ENCODE results near the gene ZNF148. TPM values are rescaled to one million over a fixed set of nuclear protein-coding genes. Genes with fewer than 3 reads are reported as not detected.

The ZNF148 gene
- total RNA-seq, 1 experiment from 2014 or later, result 24.8 TPM

- Mint-ChIP-seq H3K27ac (peak overlapping the region in 1 of 3 experiments; percentile 84; a peak in 2 of 7 replicates), H3K4me1 (peaks cover 64 to 65% of the 10 kb centered on the region in 2 experiments), H3K27me3 (ENCODE audit: low read depth) (no peaks in the 10 kb centered on the region), H3K36me3 (ENCODE audit: insufficient read depth in 1 of 3, low read depth in 3 of 3) (peaks cover 14 to 18% (median 17%) of the 10 kb centered on the region in 3 experiments), H3K4me3 (no peak overlapping the region), H3K9me3 (peaks cover 0 to 3% of the 10 kb centered on the region in 2 experiments; a peak in 2 of 5 replicates)
- H3K4me2 ChIP-seq (ENCODE audit: insufficient read depth, insufficient read length, low read length), result no peak overlapping the region
- no peak overlapping the region for H3K23ac ChIP-seq (ENCODE audit: insufficient read length, low read depth, low read length)
- no peak overlapping the region for H2BK120ac ChIP-seq (ENCODE audit: low read depth, low read length, poor library complexity, severe bottlenecking)
- no peaks in the 10 kb centered on the region for H4K20me1 ChIP-seq (ENCODE audit: control insufficient read depth, insufficient read depth, insufficient read length)
- H3K9ac ChIP-seq (ENCODE audit: extremely low read depth, insufficient read length, low read length), result no peak overlapping the region
- no peak overlapping the region for H2BK15ac ChIP-seq (ENCODE audit: low read depth, low read length)
- H3K27ac ChIP-seq (ENCODE audit: insufficient read length, low read depth, low read length), result no peak overlapping the region
- no peak for DNase-seq
- no peaks in the 10 kb centered on the region for H3K9me3 ChIP-seq (ENCODE audit: control insufficient read depth, low read depth, low read length)
- peaks cover 15% of the 10 kb centered on the region for H3K4me1 ChIP-seq (ENCODE audit: insufficient read depth, low read length)
- no peak overlapping the region for H4K8ac ChIP-seq (replicated peaks; ENCODE audit: insufficient read length, low read depth, low read length)
- no peak overlapping the region for H2AFZ ChIP-seq (ENCODE audit: low read length)
- no peak for TF ChIP-seq CTCF (conservative IDR thresholded peaks at IDR 0.05)
- no CpG with 5 or more reads among the region's 7 CpGs for WGBS (ENCODE audit: extremely low coverage, insufficient read length, low lambda C conversion rate)
- H2BK12ac ChIP-seq (ENCODE audit: insufficient read length, low read depth, low read length), result no peak overlapping the region
- H3K23me2 ChIP-seq (ENCODE audit: insufficient read length, low read depth, low read length, poor library complexity, severe bottlenecking), result no peaks in the 10 kb centered on the region
- H2BK20ac ChIP-seq (ENCODE audit: low read depth, low read length, poor library complexity, severe bottlenecking), result no peak overlapping the region
- H3K18ac ChIP-seq (ENCODE audit: insufficient read length, low read depth, low read length), result no peak overlapping the region
- H3K4ac ChIP-seq (ENCODE audit: low read depth, low read length), result no peak overlapping the region
- H3K56ac ChIP-seq (ENCODE audit: insufficient read length, low read depth, low read length), result no peak overlapping the region
- no peak overlapping the region for H2AK5ac ChIP-seq (ENCODE audit: insufficient read length, low read length)
- no peak overlapping the region for H4K5ac ChIP-seq (ENCODE audit: insufficient read length, low read depth, low read length)
- no peak overlapping the region for H2BK5ac ChIP-seq (ENCODE audit: insufficient read length, low read length)
- H3T11ph ChIP-seq (ENCODE audit: low read length), result no peak overlapping the region
- no peaks in the 10 kb centered on the region for H3K79me2 ChIP-seq (ENCODE audit: insufficient read depth, low read length)
- no peak overlapping the region for H4K91ac ChIP-seq (ENCODE audit: insufficient read length, low read depth, low read length)
- no peaks in the 10 kb centered on the region for H3K27me3 ChIP-seq (ENCODE audit: insufficient read depth, low read length)
- H3K79me1 ChIP-seq (ENCODE audit: insufficient read depth, low read depth, low read length, poor library complexity, severe bottlenecking), result no peaks in the 10 kb centered on the region
- no peak overlapping the region for H3K14ac ChIP-seq (ENCODE audit: insufficient read depth, low read length)
Observed at GRCh38 chr3:125191730-125192129, 183.4 kb downstream of the ZNF148 start.

Measured in H9 (cell line).